Liver (tissue), 9 donors: Measurements from ENCODE around the gene CALML3. TPM values are rescaled to one million over a fixed set of nuclear protein-coding genes. Genes with fewer than 3 reads are reported as not detected.

ENCODE experiments used
- DNase-seq: peaks from one replicate; pipeline ENCODE4 v3.0.0-alpha.2; 2017; ENCODE audit warnings: low spot score
- H3K27ac ChIP-seq, 2 donors: one replicate each; pipeline ENCODE4 v1.7.0; 2013; ENCODE audit warnings: inconsistent platforms in 2 of 2, low read length in 2 of 2, control low read depth in 1 of 2, low read depth in 1 of 2, mild to moderate bottlenecking in 1 of 2
- H3K27me3 ChIP-seq, 4 donors: one replicate each; pipeline versions ENCODE4 v1.6.1 to v1.7.0; 2013; ENCODE audit warnings: low read length in 3 of 4, inconsistent platforms in 1 of 4, mild to moderate bottlenecking in 1 of 4, moderate library complexity in 1 of 4; ENCODE audit not compliant: control insufficient read depth in 4 of 4, insufficient read depth in 4 of 4
- H3K36me3 ChIP-seq, 4 donors: one replicate each; pipeline versions ENCODE4 v1.6.1 to v1.7.0; 2013; ENCODE audit warnings: low read length in 3 of 4, mild to moderate bottlenecking in 3 of 4, low read depth in 1 of 4, moderate library complexity in 1 of 4; ENCODE audit not compliant: control insufficient read depth in 4 of 4, insufficient read depth in 3 of 4
- H3K4me1 ChIP-seq, 4 donors: one replicate each; pipeline versions ENCODE4 v1.6.1 to v1.7.0; 2013; ENCODE audit warnings: low read length in 3 of 4, mild to moderate bottlenecking in 3 of 4, moderate library complexity in 1 of 4; ENCODE audit not compliant: control insufficient read depth in 4 of 4, insufficient read depth in 4 of 4
- H3K4me3 ChIP-seq, 3 donors: one replicate each; pipeline versions ENCODE4 v1.6.1 to v1.7.0; 2013; ENCODE audit warnings: low read length in 3 of 3, control low read depth in 1 of 3, low read depth in 1 of 3, mild to moderate bottlenecking in 1 of 3
- H3K9ac ChIP-seq, 2 donors: one replicate each; pipeline ENCODE4 v1.7.0; 2013; ENCODE audit warnings: low read length in 2 of 2, mild to moderate bottlenecking in 2 of 2, moderate library complexity in 2 of 2, control low read depth in 1 of 2, low read depth in 1 of 2
- H3K9me3 ChIP-seq, 4 donors: one replicate each; pipeline versions ENCODE4 v1.6.1 to v1.7.0; 2013; ENCODE audit warnings: low read length in 3 of 4; ENCODE audit not compliant: control insufficient read depth in 4 of 4
- CTCF ChIP-seq: fragments of 150-350 bp; IDR thresholded peaks from 2 replicates; pipeline ENCODE4 v1.5.1; 2017; ENCODE audit warnings: improper control_type of control experiment, low read depth, low read length; ENCODE audit not compliant: missing input control
- EGR1 ChIP-seq, 2 donors: IDR thresholded peaks; 2 replicates each; pipeline ENCODE4 v1.6.1; 2016 to 2018; ENCODE audit warnings: antibody characterized with exemption in 2 of 2, low read depth in 2 of 2
- FOXA1 ChIP-seq: IDR thresholded peaks from 2 replicates; pipeline ENCODE4 v1.6.1; 2016; ENCODE audit warnings: antibody characterized with exemption
- FOXA2 ChIP-seq: IDR thresholded peaks from 2 replicates; pipeline ENCODE4 v1.6.1; 2016; ENCODE audit warnings: antibody characterized with exemption
- GABPA ChIP-seq, 2 donors: IDR thresholded peaks in 1 of 2; conservative IDR thresholded peaks in 1 of 2; 2 replicates each; pipeline ENCODE4 v1.6.1; 2016; ENCODE audit warnings: antibody characterized with exemption in 2 of 2, mild to moderate bottlenecking in 1 of 2, moderate library complexity in 1 of 2
- HNF4A ChIP-seq, 2 donors: conservative IDR thresholded peaks; 2 replicates each; pipeline ENCODE4 v1.6.1; 2016; ENCODE audit warnings: antibody characterized with exemption in 2 of 2, mild to moderate bottlenecking in 2 of 2
- HNF4G ChIP-seq: IDR thresholded peaks from 2 replicates; pipeline ENCODE4 v1.6.1; 2016; ENCODE audit warnings: antibody characterized with exemption
- JUND ChIP-seq, 2 donors: IDR thresholded peaks; 2 replicates each; pipeline ENCODE4 v1.6.1; 2016; ENCODE audit warnings: antibody characterized with exemption in 2 of 2
- MAX ChIP-seq: IDR thresholded peaks from 2 replicates; pipeline ENCODE4 v1.6.1; 2016; ENCODE audit warnings: antibody characterized with exemption
- NR2F2 ChIP-seq: IDR thresholded peaks from 2 replicates; pipeline ENCODE4 v1.6.1; 2016; ENCODE audit warnings: antibody characterized with exemption
- RAD21 ChIP-seq, 2 donors: IDR thresholded peaks; 2 replicates each; pipeline ENCODE4 v1.6.1; 2016; ENCODE audit warnings: antibody characterized with exemption in 2 of 2, mild to moderate bottlenecking in 2 of 2
- REST ChIP-seq: IDR thresholded peaks from 2 replicates; pipeline ENCODE4 v1.6.1; 2016; ENCODE audit warnings: antibody characterized with exemption, mild to moderate bottlenecking
- RXRA ChIP-seq, 2 donors: IDR thresholded peaks; 2 replicates each; pipeline ENCODE4 v1.6.1; 2017 to 2018; ENCODE audit warnings: antibody characterized with exemption in 2 of 2, mild to moderate bottlenecking in 1 of 2
- SP1 ChIP-seq: IDR thresholded peaks from 2 replicates; pipeline ENCODE4 v1.6.1; 2018; ENCODE audit warnings: antibody characterized with exemption, mild to moderate bottlenecking
- TAF1 ChIP-seq: conservative IDR thresholded peaks from 2 replicates; pipeline ENCODE4 v1.6.1; 2016; ENCODE audit warnings: antibody characterized with exemption, mild to moderate bottlenecking
- YY1 ChIP-seq: IDR thresholded peaks from 2 replicates; pipeline ENCODE4 v1.6.1; 2016; ENCODE audit warnings: antibody characterized with exemption, mild to moderate bottlenecking
- ZBTB33 ChIP-seq: IDR thresholded peaks from 2 replicates; pipeline ENCODE4 v1.6.1; 2016; ENCODE audit warnings: antibody characterized with exemption
- WGBS: extraction: QIAGEN DNeasy Blood & Tissue Kit; methylation state at CpG from one replicate; pipeline ENCODE4 v1.1.7; 2013; 5-methylcytosine and 5-hydroxymethylcytosine counted together
- polyA plus RNA-seq, 2 donors: library from polyadenylated mRNA; stranded (reverse) in 1 of 2; unstranded in 1 of 2; fragments of 200-250 nt in 1 of 2; fragments of >200 nt in 1 of 2; fragmentation: Nextera tagmentation in 1 of 2; extraction: Ambion mirVana in 1 of 2; gene quantifications; one replicate each; pipeline versions ENCODE4 v1.2.1 to v1.2.3, GENCODE V29; 2013 to 2015
- total RNA-seq, 2 donors: library from RNA; depleted of rRNA; stranded (reverse); fragments of >200 nt; gene quantifications; one replicate each; pipeline ENCODE4 v1.2.3, GENCODE V29; 2014
- donor health status: healthy.
- donor health status: healthy.
- donor health status: healthy.
- donor health status: healthy.
- donor health status: healthy.

CALML3 gene
- total and polyA plus RNA-seq, 4 donors, result not detected

- H3K27me3 ChIP-seq, result no peaks in the 10 kb centered on the region
- 89% methylated on average over 23 of the region's 23 CpGs for WGBS
- no peak overlapping the region for H3K4me3 ChIP-seq
- H3K27ac ChIP-seq, result no peak overlapping the region
- DNase-seq, result no peak
- no peaks in the 10 kb centered on the region for H3K9me3 ChIP-seq
- TF ChIP-seq RXRA (IDR thresholded peaks at IDR 0.05) (no peak), FOXA2 (no peak), ZBTB33 (no peak), MAX (no peak), HNF4A (conservative IDR thresholded peaks at IDR 0.05) (no peak), JUND (IDR thresholded peaks at IDR 0.05) (no peak), FOXA1 (no peak), EGR1 (IDR thresholded peaks at IDR 0.05; ENCODE audit: low read depth in 2 of 2) (no peak), REST (no peak), CTCF (no peak), RAD21 (IDR thresholded peaks at IDR 0.05) (no peak), GABPA (IDR thresholded peaks at IDR 0.05 in 1 of 2, conservative IDR thresholded peaks at IDR 0.05 in 1 of 2) (no peak)
- H3K36me3 ChIP-seq, result no peaks in the 10 kb centered on the region
- no peak overlapping the region for H3K9ac ChIP-seq
- peaks cover 0 to 7% (median under 1%) of the 10 kb centered on the region in 4 donors for H3K4me1 ChIP-seq
These were observed 41.2 kb downstream of the CALML3 start for GRCh38 chr10:5565671-5566581.

GRCh38 chr10:5566614-5567013, 41.9 kb downstream of the CALML3 start:
- no peak for DNase-seq
- Histone ChIP-seq H3K9ac (no peak overlapping the region), H3K36me3 (no peaks in the 10 kb centered on the region), H3K4me3 (no peak overlapping the region), H3K9me3 (no peaks in the 10 kb centered on the region), H3K4me1 (peaks cover 0 to 13% (median 8%) of the 10 kb centered on the region in 4 donors), H3K27ac (no peak overlapping the region), H3K27me3 (no peaks in the 10 kb centered on the region)
- 96% methylated on average over 3 of the region's 3 CpGs for whole genome bisulfite sequencing
- TF ChIP-seq TAF1 (no peak), HNF4A (conservative IDR thresholded peaks at IDR 0.05) (no peak), FOXA2 (no peak), MAX (no peak), RAD21 (IDR thresholded peaks at IDR 0.05) (no peak), JUND (IDR thresholded peaks at IDR 0.05) (no peak), REST (no peak), YY1 (no peak), RXRA (IDR thresholded peaks at IDR 0.05) (no peak), HNF4G (no peak), SP1 (no peak), FOXA1 (no peak), GABPA (IDR thresholded peaks at IDR 0.05 in 1 of 2, conservative IDR thresholded peaks at IDR 0.05 in 1 of 2) (no peak), NR2F2 (no peak)
